IMR-90 (cell line): ENCODE results near the gene ZNF175.

Source experiments
- BHLHE40 ChIP-seq: fragments of 150-350 bp; IDR thresholded peaks from 2 replicates; pipeline ENCODE4 v1.6.1; 2016; ENCODE audit warnings: mild to moderate bottlenecking, low read depth, low read length
- CEBPB ChIP-seq: IDR thresholded peaks from 2 replicates; pipeline ENCODE4 v1.6.1; 2012; ENCODE audit warnings: low read depth, low read length, improper control_type of control experiment
- CHD1 ChIP-seq: IDR thresholded peaks from 2 replicates; pipeline ENCODE4 v1.6.1; 2012; ENCODE audit warnings: low read depth, low read length, improper control_type of control experiment
- CTCF ChIP-seq: conservative IDR thresholded peaks from 2 replicates; pipeline ENCODE4 v1.5.1; 2012; ENCODE audit warnings: mild to moderate bottlenecking, low read depth, low read length, improper control_type of control experiment
- ELK1 ChIP-seq: fragments of 150-350 bp; IDR thresholded peaks from 2 replicates; pipeline ENCODE4 v1.6.1; 2016; ENCODE audit warnings: low read depth, mild to moderate bottlenecking, low read length, moderate library complexity, borderline replicate concordance
- FOS ChIP-seq: fragments of 150-350 bp; IDR thresholded peaks from 2 replicates; pipeline ENCODE4 v1.6.1; 2016; ENCODE audit warnings: low read depth, low read length
- MXI1 ChIP-seq: IDR thresholded peaks from 2 replicates; pipeline ENCODE4 v1.6.1; 2012; ENCODE audit warnings: low read depth, mild to moderate bottlenecking, low read length, moderate library complexity, borderline replicate concordance
- POLR2A ChIP-seq: IDR thresholded peaks from 2 replicates; pipeline ENCODE4 v1.6.1; 2012; ENCODE audit warnings: mild to moderate bottlenecking, low read depth, low read length
- RAD21 ChIP-seq: IDR thresholded peaks from 2 replicates; pipeline ENCODE4 v1.6.1; 2012; ENCODE audit warnings: low read length, improper control_type of control experiment
- RCOR1 ChIP-seq: IDR thresholded peaks from 2 replicates; pipeline ENCODE4 v1.6.1; 2012; ENCODE audit warnings: mild to moderate bottlenecking, low read length, improper control_type of control experiment; ENCODE audit not compliant: insufficient replicate concordance
- RFX5 ChIP-seq: IDR thresholded peaks from 2 replicates; pipeline ENCODE4 v1.8.0; 2012; ENCODE audit warnings: low read depth, mild to moderate bottlenecking, low read length, moderate library complexity
- SMC3 ChIP-seq: fragments of 150-350 bp; IDR thresholded peaks from 2 replicates; pipeline ENCODE4 v1.6.1; 2016; ENCODE audit warnings: low read depth, mild to moderate bottlenecking, antibody characterized with exemption, low read length, moderate library complexity
- USF2 ChIP-seq: fragments of 150-350 bp; IDR thresholded peaks from 2 replicates; pipeline ENCODE4 v1.6.1; 2017; ENCODE audit warnings: mild to moderate bottlenecking, antibody characterized with exemption, low read length, low read depth

- TF ChIP-seq CTCF (no peak), POLR2A (no peak), SMC3 (no peak), CEBPB (no peak), BHLHE40 (no peak), FOS (no peak), RAD21 (no peak), RFX5 (no peak), USF2 (no peak), CHD1 (no peak), RCOR1 (no peak), MXI1 (no peak), ELK1 (no peak)
Observed at GRCh38 chr19:51546107-51546649, 24.9 kb upstream of the ZNF175 start.
